ENCODE measurements around the gene BACE1-AS.
"Not testable (repeated sequence)": the region's sequence is repeated elsewhere in the genome, so short reads cannot be mapped to it uniquely, and the experiment has no call there.

BACE1-AS gene

DNA sequence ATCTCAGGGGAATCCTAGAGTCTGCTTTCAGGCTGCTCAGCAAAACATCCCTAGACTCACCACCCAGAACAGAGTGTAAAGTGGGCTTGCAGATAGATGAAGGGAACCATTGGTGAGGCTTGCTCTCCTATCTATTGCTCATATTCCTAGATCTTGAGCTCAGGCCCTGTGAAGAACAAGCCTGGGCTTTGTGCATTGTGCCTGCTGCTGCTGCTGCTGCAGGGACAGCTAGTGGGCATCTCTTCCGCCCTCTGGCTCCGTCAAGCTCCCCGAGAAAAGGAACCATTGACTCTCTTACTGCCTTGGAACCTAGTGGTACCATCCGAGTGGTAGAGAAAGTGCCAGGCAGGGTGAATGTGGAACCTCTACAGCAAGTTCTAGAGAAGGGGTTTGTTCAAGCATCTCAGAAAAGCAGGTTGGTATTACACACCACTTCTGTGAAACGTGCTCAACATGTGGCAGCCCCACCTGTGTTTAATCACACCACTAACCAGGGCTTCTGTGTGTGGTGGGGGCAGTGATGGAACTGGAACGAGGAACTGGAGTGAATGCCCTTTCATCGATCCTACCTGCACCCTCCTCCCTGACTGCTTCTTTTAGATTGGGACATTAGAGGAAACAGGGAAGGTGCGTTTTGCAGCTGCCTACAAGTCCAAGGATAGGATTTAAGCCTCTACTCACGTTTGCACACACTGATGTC, 4.4 kb downstream of the BACE1-AS start:
- DNase-seq, result no peak

DNA sequence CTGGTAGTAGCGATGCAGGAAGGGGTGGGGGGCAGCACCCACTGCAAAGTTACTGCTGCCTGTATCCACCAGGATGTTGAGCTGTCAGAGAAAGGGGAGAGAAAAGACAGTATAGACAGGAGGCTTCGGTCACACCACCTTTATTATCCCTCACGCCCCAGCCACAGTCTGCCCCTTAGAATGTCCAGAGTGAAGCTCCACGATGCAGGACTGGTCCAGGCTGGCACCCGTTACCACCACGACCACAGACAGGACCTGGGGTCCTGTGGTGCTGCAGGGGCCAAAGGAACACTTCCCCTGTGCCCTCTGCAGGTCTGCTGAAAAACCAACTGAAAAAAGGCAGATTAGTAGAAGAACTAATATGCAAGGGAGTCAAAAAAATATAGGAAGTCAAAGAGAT, 5.7 kb downstream of the BACE1-AS start:
- no peak for DNase-seq

DNA sequence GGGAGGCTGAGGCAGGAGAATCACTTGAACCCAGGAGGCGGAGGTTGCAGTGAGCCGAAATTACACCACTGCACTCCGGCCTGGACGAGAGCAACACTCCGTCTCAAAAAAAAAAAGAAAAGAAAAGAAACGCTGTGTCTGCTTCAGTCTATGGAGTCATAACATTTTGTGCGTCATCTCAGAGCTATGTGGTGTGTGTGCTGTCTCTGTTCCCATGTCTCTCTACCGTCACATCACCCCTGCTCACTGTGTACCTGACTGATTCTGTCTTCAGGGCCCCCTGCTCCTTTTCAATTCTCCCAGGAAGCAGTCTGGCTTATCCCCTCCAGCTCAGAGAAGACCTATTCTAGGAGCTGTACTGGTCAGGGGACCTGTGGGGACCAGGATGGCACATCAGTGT, 7.0 kb downstream of the BACE1-AS start:
- no peak for DNase-seq

DNA sequence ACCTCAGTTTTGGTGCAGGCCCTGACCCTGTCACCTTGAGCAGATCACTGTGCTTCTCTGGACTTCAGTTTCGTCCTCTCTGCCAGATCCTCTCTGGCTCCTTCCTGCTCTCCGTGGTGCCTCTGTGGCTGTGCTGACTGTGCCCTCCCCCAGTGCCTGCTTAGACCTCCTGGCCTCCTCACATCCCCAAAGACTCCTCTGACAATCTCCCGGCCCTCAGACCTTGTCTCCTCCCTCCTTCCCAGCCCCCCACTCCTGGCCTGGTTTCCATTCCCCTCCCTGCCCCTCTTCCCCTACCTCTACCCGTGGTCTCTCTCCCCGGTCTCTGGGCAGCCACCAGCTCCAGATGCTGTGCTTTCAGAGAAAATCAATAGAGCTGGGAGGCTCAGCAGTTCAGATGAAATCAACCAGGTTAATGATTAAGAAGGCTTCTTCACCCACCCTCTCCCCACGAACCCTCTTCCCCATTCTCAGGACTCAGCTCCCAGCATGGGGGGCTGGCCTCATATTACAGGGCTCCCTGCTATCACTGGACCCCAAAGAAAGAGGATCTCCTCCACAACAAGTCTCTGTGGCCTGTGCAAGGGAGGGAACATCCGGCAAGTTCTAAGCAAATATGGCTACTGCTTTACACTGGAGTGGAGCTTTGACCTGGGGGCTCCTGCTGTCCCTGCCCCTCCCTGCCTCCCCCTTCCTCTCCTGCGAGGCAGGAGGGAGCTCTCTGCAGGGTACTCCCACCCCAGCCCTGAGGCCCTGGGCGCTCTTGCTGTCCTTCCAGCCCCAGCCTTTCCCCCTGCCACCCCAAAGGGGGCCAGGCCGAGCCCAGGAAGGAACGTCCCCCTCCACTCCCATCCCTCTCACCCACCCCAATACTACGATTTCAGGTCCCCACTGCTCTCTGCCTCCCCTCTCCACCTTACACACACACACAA, 8.5 kb downstream of the BACE1-AS start:
- DNase-seq, result no peak

DNA sequence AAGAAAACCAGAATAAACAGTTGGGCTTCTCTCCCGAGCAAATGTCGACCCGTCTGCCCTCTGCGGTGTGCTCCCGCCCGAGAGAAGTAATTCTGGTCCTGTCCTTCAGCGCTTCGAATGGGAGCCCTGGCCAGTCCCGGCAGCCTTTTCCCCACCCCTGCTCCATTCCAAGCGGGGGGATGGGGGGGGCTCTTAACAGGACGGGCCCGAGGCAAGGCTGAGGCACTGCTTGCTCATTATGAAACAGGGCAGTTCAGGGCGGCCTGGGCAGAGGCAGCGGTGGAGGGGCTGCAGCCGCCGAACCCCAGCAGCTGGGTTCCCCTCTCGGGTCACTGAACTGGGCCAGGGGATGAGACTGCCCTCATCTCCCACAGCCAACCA, 9.1 kb downstream of the BACE1-AS start:
- DNase-seq, result no peak

DNA sequence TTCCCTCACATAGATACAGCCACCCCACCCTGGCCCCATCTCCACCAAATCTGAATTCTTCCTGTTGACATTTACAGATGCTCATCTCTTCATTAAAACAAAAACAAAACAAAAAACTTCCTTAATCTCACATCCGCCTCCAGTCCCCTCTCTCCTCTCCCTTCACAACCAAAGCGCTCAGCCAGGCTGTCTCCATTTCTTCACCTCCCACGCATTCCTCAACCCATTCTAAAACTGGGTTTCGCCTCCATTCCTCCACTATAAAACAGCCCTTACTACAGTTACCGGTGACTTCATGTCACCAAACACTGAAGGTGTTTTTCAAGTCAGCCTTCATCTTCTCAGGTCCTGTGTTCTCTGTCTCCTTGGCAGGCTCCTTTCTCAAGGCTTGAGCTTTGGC, 9.6 kb downstream of the BACE1-AS start:
- DNase-seq, result no peak

DNA sequence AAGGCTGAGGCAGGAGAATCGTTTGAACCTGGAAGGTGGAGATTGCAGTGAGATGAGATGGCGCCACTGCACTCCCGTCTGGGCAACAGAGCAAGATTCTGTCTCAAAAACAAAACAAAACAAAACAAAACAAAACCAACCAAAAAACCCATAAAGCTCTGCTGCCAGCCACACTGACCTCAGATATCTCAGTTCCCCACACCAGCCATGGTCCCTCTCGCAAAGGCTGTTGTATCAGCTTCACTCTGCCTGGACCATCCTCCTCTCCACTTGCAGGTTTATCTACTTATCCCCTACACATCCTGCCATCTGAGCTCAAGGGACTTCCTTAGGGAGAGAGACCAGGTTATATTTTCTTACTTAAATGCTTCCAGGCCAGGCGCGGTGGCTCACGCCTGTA, 11.1 kb downstream of the BACE1-AS start:
- DNase-seq, result no peak

DNA sequence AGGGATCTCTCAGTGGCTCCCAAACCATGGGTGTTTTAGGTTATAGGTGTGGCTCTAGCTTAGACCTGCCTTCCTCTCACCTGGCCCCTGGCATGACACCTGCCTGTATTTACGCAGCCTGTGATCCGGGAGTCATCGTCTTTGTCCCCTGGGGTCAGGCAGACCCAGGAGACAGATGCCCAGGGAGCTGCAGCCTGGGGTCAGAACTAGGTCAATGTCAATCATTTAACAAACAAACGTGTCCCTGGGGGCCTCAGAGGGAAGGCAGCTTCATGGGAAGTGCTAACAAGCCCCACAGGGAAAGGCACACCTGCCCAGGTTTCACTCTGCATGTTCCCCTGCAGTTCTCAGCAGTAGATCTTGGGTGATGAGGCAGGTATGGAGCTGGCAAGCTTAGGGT, 12.0 kb downstream of the BACE1-AS start:
- DNase-seq, result no peak

DNA sequence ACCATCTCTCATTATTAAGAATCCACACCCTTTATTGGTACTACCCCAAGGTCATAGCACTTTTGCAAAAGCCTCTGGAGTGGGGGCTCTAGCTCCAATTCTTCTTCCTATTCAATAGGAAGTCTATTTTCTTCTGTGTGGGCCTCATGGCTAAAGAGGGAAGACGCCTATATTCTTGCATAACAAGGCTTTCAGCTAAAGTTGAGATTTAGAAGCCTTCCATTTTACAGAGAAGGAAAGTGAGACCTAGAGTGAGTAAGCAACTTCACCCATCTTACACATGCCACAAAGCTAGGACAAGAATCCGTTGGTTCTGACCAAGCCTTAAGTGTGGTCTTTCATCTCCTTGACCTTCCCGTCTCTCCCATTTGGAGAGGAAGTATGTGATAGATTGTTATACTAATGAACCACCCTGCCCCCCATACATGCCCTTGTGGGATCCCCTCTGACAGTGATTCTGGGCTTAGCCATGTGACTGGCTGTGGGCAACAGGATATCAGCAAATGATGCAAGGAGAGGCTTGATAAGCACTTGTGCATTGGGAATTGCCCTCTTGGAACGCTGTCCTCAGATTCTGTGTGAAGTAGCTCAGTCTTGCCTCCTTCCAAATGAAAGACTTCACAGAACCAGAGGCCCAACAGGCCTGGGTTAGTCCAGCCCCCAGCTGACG, 12.6 kb downstream of the BACE1-AS start:
- DNase-seq, result no peak

DNA sequence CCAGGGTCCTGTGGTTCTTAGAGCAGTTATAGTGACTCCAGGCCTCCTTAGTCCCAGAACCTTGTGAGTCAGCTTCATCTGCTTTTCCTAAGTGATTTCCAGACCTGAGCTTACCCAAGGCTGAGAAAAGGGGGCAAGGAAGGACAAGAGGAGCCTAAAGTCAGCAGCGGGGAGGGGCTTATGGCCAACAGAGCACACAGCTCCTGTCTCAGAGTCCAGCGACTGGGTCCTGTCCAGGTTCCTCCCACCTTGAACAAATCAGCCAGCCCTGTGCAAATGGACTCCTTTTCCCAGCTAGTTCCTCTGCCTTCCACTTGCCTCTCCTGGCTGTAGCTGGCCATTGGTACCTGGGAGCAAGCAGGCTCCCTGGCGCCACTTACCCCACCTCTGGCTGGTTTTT, 14.0 kb downstream of the BACE1-AS start:
- no peak for DNase-seq

DNA sequence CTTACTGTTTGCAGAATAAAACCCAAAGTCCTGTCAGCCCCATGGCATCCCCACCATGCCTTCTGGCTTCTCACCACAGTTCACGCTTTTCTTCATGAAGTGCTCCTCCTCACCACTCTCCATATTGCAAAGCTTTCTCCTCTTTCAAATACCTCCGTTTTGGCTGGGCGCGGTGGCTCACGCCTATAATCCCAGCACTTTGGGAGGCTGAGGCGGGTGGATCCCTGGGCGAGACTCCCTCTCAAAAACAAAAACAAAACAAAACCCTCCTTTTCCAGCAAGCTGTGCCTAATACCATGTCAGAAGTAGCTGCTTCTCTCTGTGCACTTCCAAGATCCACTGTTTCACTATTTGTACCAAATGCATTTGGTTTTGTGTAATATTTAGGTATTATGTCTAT, 18.2 kb downstream of the BACE1-AS start:
- no peak for DNase-seq

DNA sequence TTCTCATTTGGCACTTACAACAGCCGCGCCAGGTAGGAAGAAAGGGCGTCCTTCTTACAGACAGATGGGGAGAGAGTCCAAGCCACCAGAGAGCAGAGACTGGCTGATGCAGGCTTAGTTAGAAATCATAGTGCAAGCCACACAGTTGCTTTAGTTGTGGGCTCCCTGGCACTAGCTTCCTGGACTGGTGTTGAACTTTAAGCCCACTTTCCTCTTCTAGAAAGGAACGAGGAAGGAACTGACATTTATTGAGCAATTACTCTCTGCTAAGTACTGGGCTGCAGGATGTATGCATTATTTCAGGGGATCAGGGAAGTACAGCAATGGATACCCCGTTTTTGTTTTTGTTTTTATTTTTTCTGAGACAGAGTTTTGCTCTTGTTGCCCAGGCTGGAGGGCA, 21.9 kb downstream of the BACE1-AS start:
- DNase-seq, result no peak

DNA sequence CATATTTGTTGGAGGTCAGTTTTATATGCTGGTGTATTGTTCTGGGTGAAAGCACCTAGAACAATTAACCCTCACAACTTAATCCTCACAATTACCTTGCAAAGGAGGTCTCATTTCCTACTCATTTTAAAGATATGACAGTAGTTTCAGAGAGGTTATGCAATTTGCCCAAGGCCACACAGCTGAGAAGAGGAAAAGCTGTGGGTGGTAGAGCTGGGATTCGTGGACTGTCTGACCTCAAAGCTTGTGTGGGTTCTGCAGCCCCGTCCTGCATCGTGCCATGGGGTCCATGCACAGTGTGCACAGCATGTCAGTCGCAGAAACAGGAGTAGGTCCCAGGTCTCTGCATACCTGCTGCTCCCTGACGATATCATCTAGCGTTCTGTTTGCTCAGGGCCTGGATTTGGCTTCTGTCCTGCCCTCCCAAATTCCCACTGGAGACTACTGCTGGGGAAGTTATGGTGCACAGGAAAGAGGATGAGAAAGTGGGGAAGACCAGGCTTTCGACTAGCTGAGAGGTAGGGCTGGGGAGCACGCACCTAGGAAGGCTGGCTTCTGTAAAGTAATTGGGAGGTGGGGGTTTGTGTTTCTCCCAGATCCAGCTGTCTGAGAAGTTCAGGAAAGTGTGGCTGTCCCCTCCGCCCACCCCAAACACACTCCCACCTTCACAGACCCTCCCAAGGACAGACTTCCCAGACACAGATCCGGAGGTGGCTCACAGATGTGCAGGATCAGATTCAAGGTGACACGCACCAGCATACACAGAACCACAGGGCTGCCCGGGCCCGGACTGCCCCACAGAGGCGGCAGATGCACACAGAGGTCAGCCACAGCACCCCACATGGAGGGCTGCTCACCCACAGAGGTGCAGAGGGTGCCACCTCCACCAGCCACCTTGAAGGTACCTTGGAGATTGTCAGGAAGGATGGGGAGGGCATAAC, 23.0 kb downstream of the BACE1-AS start:
- no peak for DNase-seq

DNA sequence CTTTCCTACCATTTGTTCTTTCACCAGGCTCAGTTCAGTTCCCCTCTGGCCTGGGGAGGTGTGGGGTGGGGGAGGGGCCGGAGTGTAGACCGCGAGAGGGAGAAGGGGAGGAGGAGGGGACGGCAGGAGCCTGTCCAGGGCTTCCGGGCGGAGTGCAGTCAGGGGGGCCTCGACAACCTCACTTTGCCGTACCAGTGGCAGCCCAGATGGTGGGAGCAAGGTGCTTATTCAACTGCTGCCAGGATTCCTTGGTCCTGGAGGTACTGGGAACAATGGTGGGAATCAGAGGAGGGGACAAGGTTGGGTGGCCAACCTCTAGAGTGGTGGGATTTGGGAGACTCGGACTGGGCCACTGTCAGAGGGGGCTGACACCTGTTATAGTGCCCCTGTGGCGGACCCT, 23.7 kb downstream of the BACE1-AS start:
- DNase-seq, result no peak

DNA sequence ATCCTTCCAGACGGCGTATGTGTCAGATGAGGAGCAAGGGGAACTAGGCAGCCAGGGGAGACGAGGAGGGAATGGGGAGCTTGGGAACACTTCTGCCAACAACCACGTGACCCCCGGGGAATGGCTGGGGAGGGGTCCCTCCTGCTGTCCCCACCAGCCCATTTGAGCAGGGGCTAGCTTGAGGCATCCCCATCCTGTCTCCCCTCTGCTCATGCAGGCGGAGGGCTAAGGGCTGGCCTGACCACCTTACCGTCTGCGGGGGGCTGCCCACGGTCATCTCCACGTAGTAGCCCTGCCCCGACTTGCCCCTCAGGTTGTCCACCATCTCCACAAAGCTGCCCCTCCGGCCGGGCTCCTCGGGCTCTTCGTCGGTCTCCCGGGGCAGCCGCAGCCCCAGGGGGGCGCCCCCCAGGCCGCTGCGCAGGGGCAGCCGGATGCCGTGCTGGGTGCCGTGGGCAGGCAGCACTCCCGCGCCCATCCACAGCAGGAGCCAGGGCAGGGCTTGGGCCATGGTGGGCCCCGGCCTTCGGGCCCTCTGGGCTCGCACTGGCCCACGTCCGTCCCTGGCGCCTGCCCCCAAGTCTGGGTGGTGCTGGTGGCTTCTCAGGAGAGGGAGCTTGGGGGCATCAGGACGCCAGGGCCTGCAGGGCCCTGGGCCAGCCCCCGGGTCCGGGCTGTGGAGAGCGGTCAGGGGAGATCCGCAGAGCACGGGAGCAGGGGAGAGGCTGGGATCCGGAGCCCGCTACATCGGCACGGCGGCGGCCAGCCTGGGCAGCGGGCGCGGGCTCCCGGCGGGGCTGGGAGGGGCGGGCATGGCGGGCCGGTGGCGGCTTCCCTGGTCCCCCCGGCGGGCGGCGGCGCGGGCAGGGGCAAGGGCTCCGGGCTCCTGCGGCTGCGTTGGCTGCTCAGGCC, 24.4 kb downstream of the BACE1-AS start:
- DNase-seq, result peak; percentile 15

DNA sequence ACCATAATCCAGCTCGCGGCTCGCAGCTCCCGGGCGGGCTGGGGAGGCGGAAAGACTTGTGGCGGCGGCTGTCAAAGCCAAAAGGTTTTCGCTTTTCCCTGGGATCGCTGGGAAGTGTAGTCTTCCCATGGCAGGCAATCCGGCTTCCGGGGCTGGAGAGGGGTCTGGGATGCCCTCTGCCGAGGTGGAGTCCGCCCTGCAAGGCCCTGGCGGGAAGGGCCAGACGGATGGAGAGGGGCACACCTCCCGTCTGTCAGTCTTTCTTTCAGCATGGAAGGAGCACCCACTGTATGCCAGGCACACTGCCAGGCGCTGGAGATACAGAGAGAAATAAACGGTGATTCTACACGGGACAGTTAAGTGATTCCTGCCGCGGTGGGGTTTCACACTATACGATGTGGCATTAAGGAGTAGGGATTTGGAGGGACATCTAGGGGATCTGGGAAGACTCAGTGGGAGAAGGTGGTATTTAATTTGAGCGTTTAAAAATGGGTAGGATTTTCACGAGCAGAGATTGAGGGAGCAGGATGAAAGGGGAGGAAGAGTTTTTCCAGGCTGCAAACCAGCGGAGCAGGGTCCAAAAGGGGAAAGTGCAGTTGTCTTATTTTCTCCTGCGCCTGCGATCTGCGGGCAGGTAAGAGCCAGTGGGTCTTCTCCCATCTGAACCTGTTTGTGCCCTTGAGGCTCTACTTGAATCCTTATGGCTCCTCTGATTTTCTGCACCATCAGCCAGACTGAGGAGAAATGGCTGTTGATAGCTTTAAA, 25.2 kb downstream of the BACE1-AS start, which contains the start of gene BACE1:
TSS of gene BACE1 (minus strand) at position 60 of the 765 bp plus-strand sequence. CDS start 461 bp downstream, outside the sequence.
- no peak for DNase-seq

DNA sequence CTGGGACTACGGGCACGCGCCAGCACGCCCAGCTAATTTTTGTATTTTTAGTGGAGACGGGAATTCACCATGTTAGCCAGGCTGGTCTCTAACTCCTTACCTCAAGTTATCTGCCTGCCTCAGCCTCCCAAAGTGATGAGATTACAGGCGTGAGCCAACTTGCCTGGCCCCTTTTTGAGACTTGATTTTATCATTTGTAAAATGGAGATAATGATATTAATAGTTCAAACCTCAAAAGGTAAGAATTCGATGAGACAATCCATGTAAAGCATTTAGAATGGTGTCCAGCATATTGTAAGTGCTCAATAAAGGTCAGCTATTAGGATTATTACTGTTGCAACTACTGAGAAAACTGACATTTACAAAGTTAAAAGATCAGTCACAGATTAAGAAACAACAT, 27.6 kb downstream of the BACE1-AS start:
- no peak for DNase-seq

DNA sequence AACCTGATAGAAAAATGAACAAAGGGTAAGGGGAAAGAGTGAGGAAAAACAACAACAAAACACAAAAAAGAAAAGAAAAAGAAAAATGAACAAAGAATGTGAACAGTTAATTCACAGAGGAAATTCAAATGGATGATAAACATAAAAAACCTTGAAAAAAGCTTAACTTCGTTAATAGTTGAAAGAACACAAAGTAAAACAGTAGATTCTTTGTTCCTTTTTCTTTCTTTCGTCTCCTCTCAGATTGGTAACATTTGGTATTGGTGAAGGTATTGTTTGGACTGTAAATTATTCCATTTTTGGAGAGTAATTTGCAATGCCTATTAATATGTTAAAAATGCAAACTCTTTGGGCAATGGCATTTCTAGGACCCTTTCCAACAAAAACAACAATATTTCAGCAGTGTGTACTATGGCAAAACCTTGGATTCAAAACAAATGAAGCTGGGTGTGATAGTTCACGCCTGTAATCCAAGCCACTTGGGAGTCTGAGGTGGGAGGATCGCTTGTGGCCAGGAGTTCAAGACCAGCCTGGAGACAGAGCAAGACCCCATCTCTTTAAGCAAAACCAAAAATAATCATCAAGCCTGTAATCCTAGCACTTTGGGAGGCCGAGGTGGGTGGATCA, 28.2 kb downstream of the BACE1-AS start:
- no peak for DNase-seq

DNA sequence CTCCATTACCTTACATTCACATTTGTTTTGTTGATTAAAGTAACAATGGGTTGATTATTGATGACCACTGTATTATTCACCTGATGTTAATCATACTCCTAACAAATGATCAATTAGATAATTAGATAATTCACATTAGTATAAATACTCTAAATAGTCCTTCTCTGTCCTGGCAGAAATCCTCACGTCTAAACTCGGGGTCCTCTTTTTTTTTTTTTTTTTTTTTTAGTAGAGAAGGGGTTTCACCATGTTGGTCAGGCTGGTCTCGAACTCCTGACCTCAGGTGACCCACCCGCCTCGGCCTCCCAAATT, 36.1 kb downstream of the BACE1-AS start:
- not testable (repeated sequence) for DNase-seq

Measured in stimulated activated CD4-positive, alpha-beta T cell treated with anti-CD3 and anti-CD28 coated beads, Interleukin-12 subunit alpha, Interleukin-12 subunit beta, amount 100 ng/mL, for 4 hours (primary cell).